GM12878 (cell line): ENCODE results near the gene DNAAF3. TPM values are rescaled to one million over a fixed set of nuclear protein-coding genes. Genes with fewer than 3 reads are reported as not detected.

Experiments
- ATAC-seq: fragments of 200-7000 bp; cut with Tn5 transposase; 3 replicates; pipeline ENCODE4 v1.9.1; 2020; ENCODE audit warnings: mild to moderate bottlenecking, moderate library complexity
- BruUV-seq: library from RNA; stranded (reverse); fragments of 400-500 nt; replicated peaks from 2 replicates; lab custom pipeline; 2021; lab: Mats Ljungman, UMichigan
- CTCF ChIA-PET: fragments of 300-600 bp; sonication (Branson Sonifier 250); formaldehyde crosslinking; extraction: SDS; loops from one replicate; lab custom pipeline; 2021; ENCODE audit warnings: inconsistent platforms; lab: Yijun Ruan, JAX
- POLR2A ChIA-PET: fragments of 350-600 bp; formaldehyde crosslinking; extraction: SDS; loops from one replicate; lab custom pipeline; 2021; ENCODE audit warnings: inconsistent platforms; lab: Charles Lee
- RAD21 ChIA-PET: fragments of 300-600 bp; sonication (Branson Sonifier 250); formaldehyde crosslinking; loops from one replicate; lab custom pipeline; 2023; ENCODE audit warnings: antibody characterized with exemption; ENCODE audit not compliant: unreplicated experiment; lab: Charles Lee
- SMC1A ChIA-PET: fragments of 300-600 bp; sonication (Branson Sonifier 250); formaldehyde crosslinking; loops from one replicate; lab custom pipeline; 2023; ENCODE audit not compliant: unreplicated experiment, uncharacterized antibody; lab: Charles Lee
- DNase-seq: peaks from one replicate; pipeline ENCODE4 v3.0.0-alpha.2; 2011; ENCODE audit warnings: low read depth, low spot score
- FAIRE-seq: peaks from 3 replicates; lab custom pipeline; 2011; peaks lifted over from hg19 to GRCh38; lab: Jason Lieb, UNC
- H2AFZ ChIP-seq: 2 replicates; pipeline ENCODE4 v1.6.0; 2011; ENCODE audit warnings: low read depth, low read length, control low read depth; ENCODE audit not compliant: control insufficient read depth
- H3K27ac ChIP-seq: 2 replicates; pipeline ENCODE4 v1.5.1; 2011; ENCODE audit warnings: control low read depth; ENCODE audit not compliant: control insufficient read depth, insufficient read depth
- H3K27me3 ChIP-seq, 2 experiments: replicated peaks in 1 of 2; 2 replicates each; pipeline versions ENCODE4 v1.6.0 to v1.6.1; 2011; ENCODE audit warnings: low read length in 1 of 2; ENCODE audit not compliant: control insufficient read depth in 2 of 2, insufficient read depth in 2 of 2
- H3K36me3 ChIP-seq, 2 experiments: 2 replicates each; pipeline ENCODE4 v1.5.1; 2011; ENCODE audit warnings: low read length in 1 of 2; ENCODE audit not compliant: control insufficient read depth in 2 of 2, insufficient read depth in 2 of 2
- H3K4me1 ChIP-seq: 2 replicates; pipeline ENCODE4 v1.6.1; 2011; ENCODE audit warnings: mild to moderate bottlenecking, low read length, moderate library complexity, mixed read lengths; ENCODE audit not compliant: control insufficient read depth, insufficient read depth
- H3K4me2 ChIP-seq: 2 replicates; pipeline ENCODE4 v1.6.0; 2011; ENCODE audit warnings: control low read depth; ENCODE audit not compliant: control insufficient read depth, insufficient read depth
- H3K4me3 ChIP-seq: fragments of 200-600 bp; sonication (generic); 2 replicates; pipeline ENCODE4 v1.5.1; 2016
- H3K79me2 ChIP-seq: 2 replicates; pipeline ENCODE4 v1.6.0; 2011; ENCODE audit warnings: low read length; ENCODE audit not compliant: control insufficient read depth, insufficient read depth
- H3K9ac ChIP-seq: 2 replicates; pipeline ENCODE4 v1.8.0; 2011; ENCODE audit warnings: low read length, control low read depth, mixed read lengths; ENCODE audit not compliant: control insufficient read depth, insufficient read depth
- H3K9me3 ChIP-seq: replicated peaks from 3 replicates; pipeline ENCODE4 v1.5.1; 2011; ENCODE audit warnings: mild to moderate bottlenecking, low read length; ENCODE audit not compliant: control insufficient read depth, insufficient read depth
- H4K20me1 ChIP-seq: 2 replicates; pipeline ENCODE4 v1.6.0; 2011; ENCODE audit not compliant: control insufficient read depth, insufficient read depth
- HDAC2 ChIP-seq: fragments of 200-600 bp; sonication (generic); IDR thresholded peaks from 2 replicates; pipeline ENCODE4 v1.6.1; 2017
- MEF2B ChIP-seq: fragments of 450-650 bp; IDR thresholded peaks from 2 replicates; pipeline ENCODE4 v1.6.1; 2018; ENCODE audit warnings: mild to moderate bottlenecking, moderate library complexity; ENCODE audit not compliant: partially characterized antibody, poor library complexity, severe bottlenecking
- MTA3 ChIP-seq: IDR thresholded peaks from 2 replicates; pipeline ENCODE4 v1.6.1; 2012; ENCODE audit warnings: low read length, inconsistent platforms, borderline replicate concordance
- NFXL1 ChIP-seq: fragments of 450-650 bp; IDR thresholded peaks from 2 replicates; pipeline ENCODE4 v1.6.1; 2017; ENCODE audit warnings: antibody characterized with exemption, mild to moderate bottlenecking, borderline replicate concordance
- REST ChIP-seq: IDR thresholded peaks from 2 replicates; pipeline ENCODE4 v1.6.1; 2012; ENCODE audit warnings: mild to moderate bottlenecking, low read depth, low read length
- SMAD5 ChIP-seq: IDR thresholded peaks from 2 replicates; pipeline ENCODE4 v1.6.1; 2016; ENCODE audit warnings: antibody characterized with exemption, low read depth
- SUZ12 ChIP-seq: fragments of 200-600 bp; sonication (generic); IDR thresholded peaks from one replicate; pipeline ENCODE4 v1.6.1; 2018; ENCODE audit warnings: antibody characterized with exemption, mild to moderate bottlenecking; ENCODE audit not compliant: unreplicated experiment
- TCF3 ChIP-seq: IDR thresholded peaks from 2 replicates; pipeline ENCODE4 v1.6.1; 2012; ENCODE audit warnings: low read depth, mild to moderate bottlenecking, low read length, borderline replicate concordance; ENCODE audit not compliant: insufficient read depth
- WGBS: methylation state at CpG from one replicate; pipeline ENCODE4 v1.1.6; 2016; ENCODE audit warnings: low lambda C conversion rate; ENCODE audit not compliant: insufficient replicate concordance, insufficient coverage; ENCODE audit errors: missing lambda C conversion rate; 5-methylcytosine and 5-hydroxymethylcytosine counted together
- in situ Hi-C: fragments of 300-500 bp; cut with MboI; formaldehyde crosslinking; loops from 9 replicates; pipeline ENCODE4 v1.14.3; 2018; ENCODE audit warnings: mixed read lengths
- intact Hi-C: fragments of 100-400 bp; cut with micrococcal nuclease; formaldehyde crosslinking; loops from one replicate; pipeline ENCODE4 v1.14.2; 2022; ENCODE audit not compliant: unreplicated experiment
- polyA plus RNA-seq, 11 experiments: library from polyadenylated mRNA; depleted of rRNA in 4 of 11; unstranded in 6 of 11; stranded (reverse) in 5 of 11; fragments of >200 nt; fragmentation: Nextera tagmentation in 4 of 11; fragmentation: Illumina TruSeq in 1 of 11; extraction: Ambion mirVana in 4 of 11; extraction: Trizol in 1 of 11; gene quantifications; 1 replicate in 1 of 11; 2 replicates in 10 of 11; pipeline versions ENCODE4 v1.2.1 to v1.2.3, GENCODE V29; 2011 to 2016; ENCODE audit warnings: inconsistent platforms in 2 of 11, missing spikeins in 2 of 11, low read depth in 1 of 11
- total RNA-seq, 4 experiments: library from RNA; depleted of rRNA in 3 of 4; stranded (reverse); fragments of >200 nt in 3 of 4; fragmentation: Illumina TruSeq in 1 of 4; extraction: Trizol in 1 of 4; gene quantifications; 2 replicates each; pipeline versions ENCODE4 v1.2.1 to v1.2.3, GENCODE V29; 2013 to 2021

DNAAF3 gene
- total and polyA plus RNA-seq, 10 of the 15 experiments (the other 5 are each of a cell fraction or from before 2014, with no cell fraction given): not detected

GRCh38 chr19:55173186-55173713 is 6.8 kb upstream of the DNAAF3 start:
- no TSS peak for BruUV-seq
- intact Hi-C loops: no loop called here
- Histone ChIP-seq H3K27me3 (peaks cover 0 to 7% of the 10 kb centered on the region in 2 experiments; a peak in 1 of 4 replicates), H3K4me1 (no peaks in the 10 kb centered on the region), H3K4me3 (no peak overlapping the region), H3K9ac (no peak overlapping the region), H3K27ac (no peak overlapping the region), H3K36me3 (no peaks in the 10 kb centered on the region), H3K79me2 (no peaks in the 10 kb centered on the region), H2AFZ (peak overlapping the region; percentile 58; the same call in 1 of the 2 replicates), H3K9me3 (peaks cover 1% of the 10 kb centered on the region; the same call in 1 of the 3 replicates), H3K4me2 (peak overlapping the region; percentile 67; the same call in 1 of the 2 replicates), H4K20me1 (no peaks in the 10 kb centered on the region)
- no peak for TF ChIP-seq NFXL1
- peak; percentile 12 for TF ChIP-seq SUZ12
- FAIRE-seq: no peak
- WGBS: 9% methylated on average over 23 of the region's 32 CpGs
- ChIA-PET SMC1A (no interaction called here), POLR2A (no interaction called here), CTCF (interaction anchor here (1.4 kb wide), 1 partner anchor 330 kb away, joined by 3 read pairs; no protein-coding TSS in a partner anchor), RAD21 (no interaction called here)
- no peak for DNase-seq
- no peak for ATAC-seq
- in situ Hi-C loops: no loop called here

- no peak for DNase-seq
- no peak for FAIRE-seq
- BruUV-seq: no TSS peak
- no peak overlapping the region for H3K4me3 ChIP-seq
- no peak overlapping the region for H3K27ac ChIP-seq
- ChIA-PET SMC1A (no interaction called here), POLR2A (no interaction called here), RAD21 (no interaction called here), CTCF (no interaction called here)
- intact Hi-C loops (no loop called here), in situ Hi-C loops (no loop called here)
- peaks cover 1% of the 10 kb centered on the region; the same call in 1 of the 3 replicates for H3K9me3 ChIP-seq
- peaks cover under 1 to 7% of the 10 kb centered on the region in 2 experiments; a peak in 1 of 4 replicates for H3K27me3 ChIP-seq
- no peak overlapping the region for H2AFZ ChIP-seq
- H3K4me2 ChIP-seq: no peak overlapping the region
- no peak overlapping the region for H3K9ac ChIP-seq
- no peaks in the 10 kb centered on the region for H3K4me1 ChIP-seq
- ATAC-seq: no peak
- TF ChIP-seq REST: no peak
- TF ChIP-seq MTA3: no peak
- no peak for TF ChIP-seq MEF2B
- no peak for TF ChIP-seq TCF3
- no peak for TF ChIP-seq SMAD5
- TF ChIP-seq HDAC2: no peak
- H3K36me3 ChIP-seq: no peaks in the 10 kb centered on the region
- H3K79me2 ChIP-seq: no peaks in the 10 kb centered on the region
- 55% methylated on average over 12 of the region's 12 CpGs for WGBS
- no peaks in the 10 kb centered on the region for H4K20me1 ChIP-seq
Observed at GRCh38 chr19:55172741-55173140, 6.3 kb upstream of the DNAAF3 start.
